GM18861 (cell line): ENCODE measurements around the gene OR2T10.
"Not testable (repeated sequence)": the region's sequence is repeated elsewhere in the genome, so short reads cannot be mapped to it uniquely, and the experiment has no call there.

Experiments
- ATAC-seq: cut with Tn5 transposase; IDR thresholded peaks from one replicate; pipeline ENCODE4 v1.9.1; 2021; ENCODE audit not compliant: unreplicated experiment

OR2T10 gene

DNA sequence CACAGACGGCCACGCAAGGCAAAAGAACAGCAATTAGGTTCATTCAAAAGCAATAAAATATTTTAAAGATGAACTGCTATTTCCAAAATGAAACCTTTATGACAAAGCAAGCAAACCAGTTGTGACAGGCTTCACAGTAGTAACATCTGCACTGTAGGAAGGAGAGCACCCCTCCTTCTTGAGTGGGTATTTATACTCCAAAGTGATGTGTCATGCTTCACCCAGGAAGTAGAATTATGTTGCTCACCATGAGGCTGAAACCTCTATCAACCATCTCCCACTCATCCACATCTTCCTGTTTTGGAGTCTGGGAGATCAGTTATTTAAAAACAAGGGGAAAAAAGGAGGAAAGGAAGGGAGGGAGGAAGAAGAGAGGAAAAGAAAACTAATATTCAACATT is 885 bp downstream of the OR2T10 start:
- ATAC-seq, result no peak

DNA sequence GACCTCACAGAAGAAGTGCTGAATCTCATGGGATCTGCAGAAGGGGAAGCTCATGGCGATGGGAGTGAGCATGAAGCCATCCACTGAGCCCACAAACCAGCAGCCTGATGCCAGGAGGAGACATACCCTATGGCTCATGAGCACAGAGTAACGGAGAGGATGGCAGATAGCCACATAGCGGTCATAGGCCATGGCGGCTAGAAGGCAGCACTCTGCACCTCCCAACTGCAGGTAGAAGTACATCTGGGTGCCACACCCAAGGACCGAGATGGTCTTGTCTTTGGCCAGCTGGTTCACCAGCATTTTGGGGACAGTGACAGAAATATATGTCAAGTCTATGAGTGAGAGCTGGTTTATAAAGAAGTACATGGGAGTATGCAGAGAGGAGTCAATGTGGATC is 4.3 kb downstream of the OR2T10 start:
- no peak for ATAC-seq

DNA sequence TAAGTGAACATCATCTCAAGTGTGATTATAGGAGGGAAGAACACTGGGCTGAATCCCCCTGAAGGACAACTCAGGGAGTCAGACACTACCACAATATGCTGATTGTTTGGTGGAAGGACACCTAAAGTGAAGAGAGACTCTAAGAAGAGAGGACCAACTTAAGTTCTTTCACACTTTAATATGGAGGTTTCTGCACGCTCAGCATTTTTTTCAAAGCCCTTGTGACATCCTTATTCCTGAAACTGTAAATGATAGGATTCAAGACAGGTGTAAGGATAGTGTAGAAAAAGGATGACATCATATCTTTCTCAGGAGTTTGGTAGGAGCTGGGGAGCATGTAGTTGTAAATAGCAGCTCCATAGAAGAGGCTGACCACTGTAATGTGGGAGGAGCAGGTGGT is 4.8 kb downstream of the OR2T10 start:
- no peak for ATAC-seq

DNA sequence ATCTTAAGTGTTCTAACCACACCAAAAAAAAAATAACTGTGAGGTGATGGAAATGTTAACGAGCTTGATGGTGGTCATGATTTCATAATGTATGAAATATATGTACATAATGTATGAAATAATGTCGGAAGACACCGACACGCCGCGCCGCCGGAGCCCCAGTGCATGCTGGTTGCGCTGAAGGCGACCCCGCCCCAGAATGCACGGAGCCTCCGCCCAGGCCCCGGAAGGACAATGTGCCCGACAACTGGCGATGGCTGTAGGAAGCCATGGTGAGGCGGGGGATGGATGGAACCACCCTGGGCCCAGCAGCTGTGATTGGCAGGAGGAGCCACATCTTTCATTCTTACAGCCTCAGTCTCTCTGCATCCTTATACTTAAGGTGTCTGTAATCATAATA is 7.4 kb downstream of the OR2T10 start:
- ATAC-seq, result no peak

- ATAC-seq, result no peak
Measured at GRCh38 chr1:248589334-248589733, 8.2 kb downstream of the OR2T10 start.

DNA sequence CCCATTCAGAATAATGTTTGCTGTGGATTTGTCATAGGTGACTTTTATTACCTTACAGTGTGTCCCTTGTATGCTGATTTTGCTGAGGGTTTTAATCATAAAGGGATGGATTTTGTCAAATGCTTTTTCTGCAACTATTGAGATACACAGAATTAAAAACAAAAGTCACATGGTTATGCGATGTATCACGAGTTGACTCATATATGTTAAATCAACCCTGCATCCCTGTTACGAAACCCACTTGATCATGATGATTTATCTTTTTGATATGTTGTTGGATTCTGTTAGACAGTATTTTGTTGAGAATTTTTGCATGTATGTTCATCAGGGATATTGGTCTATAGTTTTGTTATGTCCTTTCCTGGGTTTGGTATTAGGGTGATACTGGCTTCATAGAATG is 12.2 kb downstream of the OR2T10 start:
- no peak for ATAC-seq

DNA sequence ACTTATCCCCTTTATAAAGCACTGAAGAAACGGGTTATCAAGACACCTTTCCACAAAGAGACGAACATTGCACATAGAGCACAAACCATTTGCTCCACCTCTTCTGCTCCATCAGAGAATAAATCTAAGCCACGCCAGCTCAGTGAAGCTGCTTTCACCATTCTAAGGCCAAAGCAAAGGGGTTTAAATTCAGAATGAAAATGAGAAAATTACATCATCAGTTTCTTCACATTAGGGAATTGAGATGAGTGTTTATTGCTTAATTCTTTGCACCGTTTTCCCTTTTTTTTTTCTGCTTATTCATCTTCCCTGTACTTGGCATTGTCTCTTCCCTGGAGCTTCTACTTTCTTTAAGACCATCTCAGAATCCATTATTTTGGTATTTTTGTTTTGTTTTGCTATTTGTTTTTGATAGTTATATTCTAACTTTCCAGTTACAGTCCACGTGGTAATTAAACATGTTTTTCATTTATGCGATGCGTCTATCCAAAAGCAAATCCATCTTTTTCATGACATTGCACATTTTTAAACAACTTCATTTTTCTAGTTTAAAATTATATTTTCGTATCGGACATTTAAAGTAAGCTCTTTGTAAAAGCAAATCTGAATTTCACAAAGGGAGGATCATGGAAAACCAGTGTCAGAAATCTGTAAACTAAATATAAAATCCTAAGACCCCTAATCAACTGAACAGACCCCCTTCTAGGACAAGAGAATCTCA is 21.1 kb downstream of the OR2T10 start:
- no peak for ATAC-seq

DNA sequence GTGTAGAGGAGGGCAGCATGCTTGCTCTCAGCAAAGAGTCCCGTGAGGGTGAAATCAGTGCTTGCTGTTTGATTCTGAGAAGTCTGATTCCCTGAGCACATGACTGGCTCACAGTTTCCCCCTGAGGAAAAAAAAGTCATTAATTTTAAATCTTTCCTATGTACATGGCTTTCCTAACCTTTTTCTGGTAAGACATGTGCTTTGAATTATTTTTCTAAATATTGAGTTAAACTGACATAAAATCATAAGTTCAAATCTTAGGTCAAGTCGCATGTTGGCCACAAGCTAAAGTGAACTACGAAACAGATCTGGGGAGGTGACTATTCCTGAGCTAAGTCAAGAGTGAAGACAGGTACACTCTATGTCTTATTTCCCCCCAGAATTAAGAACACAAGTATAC is 22.8 kb downstream of the OR2T10 start, which contains the start of gene OR2T34:
OR2T34 (minus strand) TSS at position 101 of the 400 bp plus-strand sequence; CDS start at position 101, 0 bp downstream.
- not testable (repeated sequence) for ATAC-seq

DNA sequence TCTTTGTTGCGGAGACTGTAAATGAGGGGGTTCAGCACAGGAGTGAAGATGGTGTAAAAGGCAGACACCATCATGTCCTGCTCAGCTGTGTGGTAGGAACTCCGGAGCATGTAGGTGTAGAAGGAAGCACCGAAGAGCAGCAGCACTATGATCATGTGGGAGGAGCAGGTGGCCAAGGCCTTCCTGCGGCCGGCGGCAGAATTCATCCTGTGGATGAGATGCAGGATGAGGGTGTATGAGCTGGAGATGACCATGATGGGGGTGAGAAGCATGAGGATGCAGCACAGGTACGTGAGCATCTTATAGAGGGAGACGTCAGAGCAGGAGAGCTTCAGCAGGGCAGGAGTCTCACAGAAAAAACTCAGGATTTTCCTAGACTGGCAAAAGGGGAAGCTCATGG is 23.6 kb downstream of the OR2T10 start:
- ATAC-seq, result not testable (repeated sequence)

DNA sequence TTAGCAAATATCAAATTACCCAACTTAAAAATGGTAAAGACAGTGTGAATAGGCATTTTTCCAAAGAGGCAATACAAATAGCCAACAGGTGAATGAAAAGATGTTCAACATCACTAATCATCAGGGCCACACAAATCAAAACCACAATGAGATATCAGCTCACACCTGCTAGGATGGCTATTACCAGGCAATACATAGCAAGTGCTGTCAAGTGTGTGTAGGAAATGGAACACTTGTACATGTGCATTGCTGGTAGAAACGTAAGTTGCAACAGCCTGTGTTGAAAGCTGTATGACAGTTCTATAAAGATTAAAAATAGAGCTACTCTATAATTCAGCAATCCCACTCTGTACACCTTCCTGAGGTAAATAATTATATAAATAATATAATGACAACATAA is 25.5 kb downstream of the OR2T10 start:
- ATAC-seq, result not testable (repeated sequence)

GRCh38 chr1:248570811-248571210 is 26.7 kb downstream of the OR2T10 start:
- ATAC-seq, result not testable (repeated sequence)

- ATAC-seq, result not testable (repeated sequence)
Measured at GRCh38 chr1:248569049-248569448, 28.5 kb downstream of the OR2T10 start.

- peak; percentile 66 for ATAC-seq
Measured at GRCh38 chr1:248565530-248566373, 31.7 kb downstream of the OR2T10 start.

DNA sequence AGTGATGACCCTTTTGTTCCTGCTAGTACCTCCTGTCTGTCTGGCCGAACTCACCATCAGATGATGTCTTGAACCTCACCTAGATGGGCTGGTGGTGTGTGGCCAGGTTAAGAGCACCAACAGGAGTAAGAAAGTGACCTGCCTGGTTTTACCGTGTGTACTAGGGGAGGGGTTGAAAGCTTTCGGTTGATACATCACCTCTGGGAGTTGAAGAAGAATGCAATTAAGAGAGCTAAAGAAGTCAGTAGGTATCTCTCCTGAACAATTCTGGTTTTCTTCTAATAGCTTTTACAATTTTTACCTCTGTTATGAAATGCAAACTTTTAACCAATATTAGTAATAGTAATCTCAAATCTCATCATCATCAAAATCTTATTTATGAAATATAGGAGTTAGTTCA is 34.8 kb downstream of the OR2T10 start, which contains the start of gene OR2T29:
OR2T29 (minus strand) TSS at position 101 of the 400 bp plus-strand sequence. CDS start 3,281 bp downstream, outside the sequence.
- not testable (repeated sequence) for ATAC-seq

DNA sequence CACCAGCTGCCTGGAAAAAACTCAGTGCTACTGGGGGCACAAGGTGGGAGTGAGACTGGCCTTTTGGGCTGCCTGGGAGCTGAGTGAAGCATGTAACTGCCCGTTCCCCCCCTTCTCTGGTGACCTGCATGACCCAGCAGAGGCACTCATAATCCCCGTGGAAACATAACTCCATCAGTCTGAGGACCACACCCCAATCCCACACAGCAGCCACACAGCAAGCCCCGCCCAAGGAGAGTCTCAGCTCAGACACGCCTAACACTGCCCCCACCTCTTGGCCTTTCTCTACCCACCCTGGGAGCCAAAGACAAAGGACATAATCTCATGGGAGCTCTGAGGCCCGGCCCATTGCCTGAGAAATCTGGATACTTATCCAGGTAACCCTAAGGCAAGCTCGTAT is 46.5 kb downstream of the OR2T10 start:
- ATAC-seq, result not testable (repeated sequence)

DNA sequence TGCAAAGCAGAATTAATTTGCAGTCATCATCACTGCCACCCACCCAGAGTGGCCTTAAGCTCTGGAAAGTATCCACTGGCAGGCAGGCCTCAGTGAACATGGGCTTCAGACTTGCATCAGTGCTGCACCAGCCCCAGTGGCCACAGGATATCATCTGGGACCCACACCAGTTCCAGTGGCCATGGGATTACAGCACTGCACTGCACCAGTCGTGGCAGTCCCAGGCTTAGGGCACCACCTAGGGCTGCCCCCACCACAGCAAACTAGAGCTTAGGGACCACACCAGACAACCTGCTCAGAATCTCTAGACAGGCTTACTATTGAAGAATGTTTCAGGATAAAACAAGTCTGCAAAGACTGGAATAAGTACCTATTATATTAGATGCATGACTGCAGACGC is 50.1 kb downstream of the OR2T10 start:
- not testable (repeated sequence) for ATAC-seq
